Ectodermal cell (in vitro differentiated cells): ENCODE data around the gene KIF11.
A peak's percentile ranks its signal among the peaks of the same experiment; 100 is the strongest.

Experiments
- H3K27ac ChIP-seq: 2 replicates; pipeline ENCODE4 v1.7.0; 2013; ENCODE audit warnings: mild to moderate bottlenecking, low read depth, low read length; ENCODE audit not compliant: insufficient read depth, poor library complexity, severe bottlenecking
- H3K27me3 ChIP-seq: 2 replicates; pipeline ENCODE4 v1.7.0; 2013; ENCODE audit warnings: mild to moderate bottlenecking, low read length; ENCODE audit not compliant: insufficient read depth, control insufficient read depth, poor library complexity, severe bottlenecking
- H3K36me3 ChIP-seq: one replicate; pipeline ENCODE4 v1.7.0; 2013; ENCODE audit warnings: low read length; ENCODE audit not compliant: control insufficient read depth, insufficient read depth
- H3K4me1 ChIP-seq: one replicate; pipeline ENCODE4 v1.7.0; 2013; ENCODE audit warnings: low read length; ENCODE audit not compliant: control insufficient read depth, insufficient read depth
- H3K4me3 ChIP-seq: 2 replicates; pipeline ENCODE4 v1.7.0; 2013; ENCODE audit warnings: low read depth, low read length, control low read depth; ENCODE audit not compliant: insufficient read depth
- H3K9me3 ChIP-seq: 2 replicates; pipeline ENCODE4 v1.7.0; 2013; ENCODE audit warnings: mild to moderate bottlenecking, low read length, moderate library complexity; ENCODE audit not compliant: control insufficient read depth
- WGBS, 2 experiments: methylation state at CpG; one replicate each; pipeline ENCODE4 v1.1.7; 2013; ENCODE audit warnings: missing lambda C conversion rate in 2 of 2; 5-methylcytosine and 5-hydroxymethylcytosine counted together

Gene KIF11

DNA sequence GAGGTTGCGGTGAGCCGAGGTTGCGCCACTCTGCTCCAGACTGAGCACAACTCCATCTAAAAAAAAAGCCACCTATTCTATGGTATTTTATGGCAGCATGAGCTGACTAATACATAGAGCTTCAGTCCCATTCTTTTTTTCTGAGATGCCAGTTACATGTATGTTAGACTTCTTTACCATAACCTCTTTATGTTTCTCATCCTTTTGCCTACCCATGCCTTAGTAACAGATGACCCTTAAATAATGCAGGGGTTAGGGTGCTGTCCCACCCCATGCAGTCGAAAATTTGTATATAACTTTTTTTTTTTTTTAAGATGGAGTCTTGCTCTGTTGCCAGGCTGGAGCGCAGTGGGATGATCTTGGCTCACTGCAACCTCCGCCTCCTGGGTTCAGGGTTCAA is 74.1 kb downstream of the KIF11 start:
- Histone ChIP-seq H3K36me3 (no peaks in the 10 kb centered on the region), H3K9me3 (no peaks in the 10 kb centered on the region), H3K27ac (no peak overlapping the region), H3K4me1 (no peaks in the 10 kb centered on the region), H3K4me3 (no peak overlapping the region), H3K27me3 (no peaks in the 10 kb centered on the region)
- 95% methylated on average over 6 of the region's 6 CpGs for WGBS, 2 experiments

GRCh38 chr10:92677708-92678107 is 84.8 kb downstream of the KIF11 start:
- Histone ChIP-seq H3K36me3 (no peaks in the 10 kb centered on the region), H3K4me1 (no peaks in the 10 kb centered on the region), H3K9me3 (no peaks in the 10 kb centered on the region), H3K27me3 (no peaks in the 10 kb centered on the region), H3K27ac (no peak overlapping the region), H3K4me3 (no peak overlapping the region)

- H3K4me1 ChIP-seq: no peaks in the 10 kb centered on the region
- no peak overlapping the region for H3K4me3 ChIP-seq
- WGBS, 2 experiments: 91 to 93% methylated on average over 5 of the region's 5 CpGs
- no peak overlapping the region for H3K27ac ChIP-seq
- no peaks in the 10 kb centered on the region for H3K36me3 ChIP-seq
- H3K9me3 ChIP-seq: no peaks in the 10 kb centered on the region
- no peaks in the 10 kb centered on the region for H3K27me3 ChIP-seq
Observed at GRCh38 chr10:92678206-92678605, 85.3 kb downstream of the KIF11 start.

DNA sequence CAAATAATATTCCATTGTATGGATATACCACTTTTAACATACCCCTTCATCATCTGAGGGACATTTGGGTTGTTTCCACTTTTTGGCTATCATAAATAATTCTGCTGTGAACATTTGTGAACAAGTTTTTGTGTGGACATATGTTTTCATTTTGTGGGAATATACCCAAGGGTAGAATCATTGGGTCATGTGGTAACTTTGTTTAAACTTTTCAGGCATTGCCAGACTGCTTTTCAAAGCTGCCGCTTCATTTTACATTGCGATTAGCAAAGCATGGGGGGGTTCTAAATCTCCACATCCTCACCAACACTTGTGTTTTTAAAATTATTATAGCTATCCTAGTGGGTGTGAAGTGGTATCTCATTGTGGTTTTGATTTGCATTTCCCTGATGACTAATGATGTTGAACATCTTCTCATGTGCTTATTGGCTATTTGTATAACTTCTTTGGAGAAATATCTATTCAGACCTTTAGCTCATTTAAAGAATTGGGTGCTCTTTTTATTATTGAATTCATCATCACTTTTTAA is 88.4 kb downstream of the KIF11 start:
- Histone ChIP-seq H3K9me3 (no peaks in the 10 kb centered on the region), H3K36me3 (no peaks in the 10 kb centered on the region), H3K27ac (no peak overlapping the region), H3K4me3 (no peak overlapping the region), H3K4me1 (no peaks in the 10 kb centered on the region), H3K27me3 (no peaks in the 10 kb centered on the region)
- WGBS, 2 experiments: 94 to 100% methylated on average over 1 to 2 of the region's 2 CpGs

DNA sequence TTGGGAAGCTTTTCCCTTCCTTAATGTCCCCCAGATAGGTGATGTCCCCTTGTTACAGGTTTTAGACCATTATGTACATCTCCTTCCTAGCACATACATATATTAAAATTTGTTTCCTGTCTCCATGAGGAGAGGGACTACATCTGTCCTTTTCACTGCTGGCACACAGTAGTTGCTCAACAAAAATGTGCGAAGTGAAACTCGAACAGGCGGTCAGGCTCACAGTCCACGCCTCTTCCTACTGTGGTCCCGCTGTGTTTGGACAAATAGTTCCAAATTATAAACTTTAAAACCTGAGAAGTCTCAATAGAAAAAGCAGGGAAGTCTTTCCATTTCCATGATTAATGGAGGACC is 95.6 kb downstream of the KIF11 start:
- H3K36me3 ChIP-seq: no peaks in the 10 kb centered on the region
- H3K27ac ChIP-seq: no peak overlapping the region
- H3K4me1 ChIP-seq: peaks cover 6% of the 10 kb centered on the region
- WGBS, 2 experiments: 57 to 64% methylated on average over 5 of the region's 5 CpGs
- no peaks in the 10 kb centered on the region for H3K9me3 ChIP-seq
- H3K4me3 ChIP-seq: no peak overlapping the region
- peaks cover 61% of the 10 kb centered on the region for H3K27me3 ChIP-seq

DNA sequence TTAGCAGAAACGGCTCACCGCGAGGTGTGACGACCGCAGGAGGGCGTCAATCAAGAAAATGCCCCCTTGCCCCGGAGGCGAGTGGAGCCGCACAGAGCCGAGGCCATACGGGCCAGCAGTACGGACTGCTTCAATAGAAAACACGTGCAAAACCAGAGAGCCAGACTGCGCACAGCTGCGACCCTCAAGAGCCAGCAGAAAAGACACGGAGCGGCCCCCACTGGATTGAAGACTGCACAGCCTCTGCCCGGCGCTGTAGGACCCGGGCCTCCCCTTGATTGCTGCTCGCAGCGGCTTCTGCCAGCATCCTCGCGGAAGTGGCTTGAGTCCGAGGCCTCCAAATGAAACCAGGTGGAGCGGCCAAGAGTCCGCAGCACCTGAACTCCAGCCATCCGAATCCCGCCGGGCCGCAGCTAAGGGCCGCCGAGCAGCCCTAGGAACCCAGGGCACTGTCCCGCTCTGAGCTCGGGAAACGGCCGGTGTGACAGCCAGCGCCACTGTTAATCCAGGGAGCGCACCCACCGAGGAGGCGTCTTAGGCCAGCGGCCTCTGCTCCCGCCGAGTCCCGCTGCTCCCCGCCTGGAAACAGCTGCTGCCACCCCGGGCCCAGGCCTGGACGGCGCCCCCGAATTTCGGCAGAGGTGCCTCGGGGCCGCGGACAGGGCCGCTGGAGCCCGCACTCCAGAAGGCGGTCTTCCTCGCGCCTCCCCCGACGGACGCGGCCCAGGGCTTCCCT is 96.2 kb downstream of the KIF11 start:
- H3K4me1 ChIP-seq: peaks cover 6% of the 10 kb centered on the region
- WGBS, 2 experiments: 1 to 2% methylated on average over 63 of the region's 63 CpGs
- H3K4me3 ChIP-seq: peak overlapping the region; percentile 11
- no peak overlapping the region for H3K27ac ChIP-seq
- H3K27me3 ChIP-seq: peaks cover 67% of the 10 kb centered on the region
- H3K36me3 ChIP-seq: no peaks in the 10 kb centered on the region
- no peaks in the 10 kb centered on the region for H3K9me3 ChIP-seq

DNA sequence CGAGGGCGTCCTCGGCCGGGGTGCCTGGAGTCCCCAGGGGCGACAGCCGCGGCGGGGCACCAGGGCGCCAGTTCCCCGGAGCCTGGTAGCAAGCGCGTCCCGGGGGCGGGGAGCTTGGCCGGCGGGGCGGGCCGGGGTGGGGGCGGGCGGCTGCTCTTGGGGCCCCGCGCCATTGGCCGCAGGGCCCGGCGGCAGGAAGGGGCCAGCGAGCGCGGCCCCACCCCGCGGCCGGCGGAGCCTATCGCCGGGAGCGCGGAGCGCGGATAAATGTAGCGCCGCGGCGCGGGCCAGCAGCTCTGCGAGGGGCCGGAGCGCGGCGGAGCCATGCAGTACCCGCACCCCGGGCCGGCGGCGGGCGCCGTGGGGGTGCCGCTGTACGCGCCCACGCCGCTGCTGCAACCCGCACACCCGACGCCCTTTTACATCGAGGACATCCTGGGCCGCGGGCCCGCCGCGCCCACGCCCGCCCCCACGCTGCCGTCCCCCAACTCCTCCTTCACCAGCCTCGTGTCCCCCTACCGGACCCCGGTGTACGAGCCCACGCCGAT is 96.8 kb downstream of the KIF11 start, which contains the start of gene HHEX:
HHEX (plus strand) TSS at position 293 of the 548 bp plus-strand sequence; CDS start at position 325, 32 bp downstream.
- H3K4me1 ChIP-seq: peaks cover 6% of the 10 kb centered on the region
- no peaks in the 10 kb centered on the region for H3K36me3 ChIP-seq
- WGBS, 2 experiments: 0% methylated on average over 79 of the region's 79 CpGs
- peak within 1 kb of the TSS; percentile 14 for H3K4me3 ChIP-seq
- no peaks in the 10 kb centered on the region for H3K9me3 ChIP-seq
- H3K27ac ChIP-seq: no peak within 1 kb of the TSS
- peaks cover 73% of the 10 kb centered on the region for H3K27me3 ChIP-seq

DNA sequence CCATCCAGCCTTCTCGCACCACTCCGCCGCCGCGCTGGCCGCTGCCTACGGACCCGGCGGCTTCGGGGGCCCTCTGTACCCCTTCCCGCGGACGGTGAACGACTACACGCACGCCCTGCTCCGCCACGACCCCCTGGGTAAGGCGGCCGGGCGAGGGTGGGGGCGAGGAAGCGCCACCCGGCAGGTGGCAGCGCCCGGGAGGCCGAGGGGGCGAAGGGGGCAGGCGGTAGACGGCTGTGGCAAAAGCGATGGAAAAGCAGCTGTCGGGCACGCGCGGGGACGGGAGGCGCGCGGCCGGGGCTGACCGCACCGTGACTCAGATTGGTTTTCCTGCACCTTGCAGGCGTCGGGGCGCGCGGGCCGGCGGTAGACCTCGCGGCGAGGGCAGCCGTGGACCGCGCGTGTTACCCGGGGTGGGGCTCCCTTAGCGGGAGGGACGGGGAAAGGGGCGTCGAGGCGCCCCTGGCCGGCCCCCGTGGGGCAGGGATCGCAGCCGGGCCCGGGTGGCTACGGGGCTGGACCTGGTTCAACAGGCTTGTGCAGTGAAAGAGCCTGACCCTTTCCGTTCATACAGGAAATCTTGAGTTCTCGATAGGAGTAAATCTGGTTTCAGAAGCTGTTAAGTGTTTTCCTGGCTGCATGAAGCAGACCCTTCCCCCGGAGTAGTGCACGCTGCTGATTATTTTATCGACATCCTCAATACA is 97.4 kb downstream of the KIF11 start:
- WGBS, 2 experiments: 1% methylated on average over 73 of the region's 73 CpGs
- no peaks in the 10 kb centered on the region for H3K9me3 ChIP-seq
- H3K4me3 ChIP-seq: peak overlapping the region; percentile 14
- H3K27ac ChIP-seq: no peak overlapping the region
- H3K36me3 ChIP-seq: no peaks in the 10 kb centered on the region
- H3K4me1 ChIP-seq: peaks cover 6% of the 10 kb centered on the region
- H3K27me3 ChIP-seq: peaks cover 80% of the 10 kb centered on the region

GRCh38 chr10:92690915-92691590 is 98.1 kb downstream of the KIF11 start:
- Histone ChIP-seq H3K4me1 (peaks cover 6% of the 10 kb centered on the region), H3K4me3 (no peak overlapping the region), H3K36me3 (no peaks in the 10 kb centered on the region), H3K9me3 (no peaks in the 10 kb centered on the region), H3K27ac (no peak overlapping the region), H3K27me3 (peaks cover 86% of the 10 kb centered on the region)
- 1 to 3% methylated on average over 30 of the region's 30 CpGs for WGBS, 2 experiments

DNA sequence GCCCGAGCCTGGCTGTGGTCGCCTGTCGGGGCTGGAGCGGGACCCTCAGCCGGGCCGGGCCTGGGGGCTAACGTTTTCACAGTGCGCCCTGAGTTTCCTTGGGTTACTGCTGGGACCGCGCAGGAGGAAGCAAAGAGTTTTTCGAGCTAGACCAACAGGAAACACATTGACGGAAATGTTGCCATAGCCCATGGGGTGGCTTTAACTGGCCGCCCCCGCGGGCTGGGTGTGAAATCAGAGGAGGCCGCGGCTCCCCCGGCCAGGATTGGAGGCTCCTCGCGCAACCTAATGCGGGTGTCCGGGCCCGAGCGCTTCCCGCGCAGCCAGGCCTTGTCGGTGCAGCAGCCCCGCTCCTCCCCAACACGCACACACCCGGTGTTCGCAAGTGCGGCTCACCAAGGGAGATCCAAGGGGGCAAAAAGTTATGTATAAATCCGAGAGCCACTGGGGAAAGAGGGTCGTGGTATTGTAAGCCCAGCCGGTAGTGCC is 98.7 kb downstream of the KIF11 start:
- Histone ChIP-seq H3K4me3 (no peak overlapping the region), H3K9me3 (no peaks in the 10 kb centered on the region), H3K4me1 (peaks cover 6% of the 10 kb centered on the region), H3K36me3 (no peaks in the 10 kb centered on the region), H3K27ac (no peak overlapping the region), H3K27me3 (peaks cover 92% of the 10 kb centered on the region)
- 1% methylated on average over 35 of the region's 35 CpGs for WGBS, 2 experiments
